Dendritic cell treated with granulocyte-macrophage colony-stimulating factor and Interleukin-4, amounts not matched to agents 40 ng/mL and 50 ng/mL, for 4 days (primary cell): ENCODE measurements around the gene GMNN.

Experiments
- H3K27ac Mint-ChIP-seq: one replicate; pipeline ENCODE4 v1.8.0; 2022; ENCODE audit warnings: mild to moderate bottlenecking, mixed read lengths
- H3K27me3 Mint-ChIP-seq: one replicate; pipeline ENCODE4 v1.8.0; 2022; ENCODE audit warnings: mild to moderate bottlenecking, mixed read lengths
- H3K36me3 Mint-ChIP-seq: one replicate; pipeline ENCODE4 v1.8.0; 2022; ENCODE audit warnings: low read depth, mixed read lengths
- H3K4me1 Mint-ChIP-seq: one replicate; pipeline ENCODE4 v1.8.0; 2022; ENCODE audit warnings: low read depth, mixed read lengths
- H3K4me3 Mint-ChIP-seq: one replicate; pipeline ENCODE4 v1.8.0; 2022; ENCODE audit warnings: mild to moderate bottlenecking, moderate library complexity, mixed read lengths
- H3K9me3 Mint-ChIP-seq: one replicate; pipeline ENCODE4 v1.8.0; 2022; ENCODE audit warnings: mixed read lengths
- intact Hi-C: fragments of 100-400 bp; cut with micrococcal nuclease; formaldehyde crosslinking; loops from one replicate; pipeline ENCODE4 v1.15.0; 2022

Gene GMNN

GRCh38 chr6:24829657-24830056 lies 54.9 kb downstream of the GMNN start:
- Mint-ChIP-seq H3K27ac (no peak overlapping the region), H3K9me3 (no peaks in the 10 kb centered on the region), H3K27me3 (no peaks in the 10 kb centered on the region), H3K36me3 (peaks cover 39% of the 10 kb centered on the region), H3K4me3 (no peak overlapping the region), H3K4me1 (peaks cover 5% of the 10 kb centered on the region)
- intact Hi-C loops: no loop called here

DNA sequence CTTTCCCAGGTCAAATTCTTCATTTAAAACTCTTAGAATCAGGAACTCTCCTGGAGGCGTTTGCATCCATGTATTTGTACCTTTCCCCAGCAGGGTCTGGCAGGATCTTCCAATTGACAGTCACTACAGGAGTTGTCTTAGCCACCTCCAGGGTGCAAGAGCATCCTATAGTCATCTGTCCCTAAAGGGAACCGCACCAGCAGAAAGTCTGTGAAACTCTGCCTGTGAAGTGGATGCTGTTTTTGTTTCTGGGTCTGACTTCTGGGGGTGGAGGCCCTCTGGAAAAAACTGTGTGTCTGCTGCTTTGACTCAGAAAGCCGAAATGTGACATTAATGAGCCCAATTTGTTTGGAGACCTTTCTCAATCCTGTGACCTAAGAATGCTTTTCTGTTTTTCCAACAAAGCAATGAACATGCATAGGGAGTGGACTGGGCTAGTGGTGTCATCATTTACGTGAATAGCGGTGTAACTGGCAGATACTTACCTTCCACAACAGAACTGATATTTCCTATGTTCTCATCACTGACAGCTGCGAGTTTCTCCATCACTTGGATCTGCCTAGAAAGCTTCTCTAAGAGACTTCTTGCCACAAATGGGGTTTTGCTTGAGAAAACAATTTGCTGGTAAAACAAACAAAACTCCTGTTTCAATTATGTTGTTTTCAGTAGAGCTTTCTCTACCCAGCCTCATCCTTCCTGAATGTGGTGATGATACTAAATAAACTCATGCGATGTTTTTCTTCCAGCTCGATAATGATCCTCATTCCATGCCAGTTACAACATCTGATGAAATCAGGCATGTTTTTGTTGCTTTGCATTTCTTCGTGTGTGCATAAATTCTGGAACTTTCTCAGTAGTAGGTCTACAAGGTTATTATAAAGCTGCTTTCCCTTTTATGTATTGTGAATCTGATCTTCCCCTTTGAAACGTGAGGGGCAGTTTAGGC lies 57.3 kb downstream of the GMNN start:
- Mint-ChIP-seq H3K4me1 (peaks cover 16% of the 10 kb centered on the region), H3K27me3 (no peaks in the 10 kb centered on the region), H3K9me3 (no peaks in the 10 kb centered on the region), H3K4me3 (no peak overlapping the region), H3K27ac (no peak overlapping the region), H3K36me3 (peaks cover 32% of the 10 kb centered on the region)
- intact Hi-C loops: no loop called here

GRCh38 chr6:24832794-24833193 lies 58.1 kb downstream of the GMNN start:
- no peak overlapping the region for H3K4me3 Mint-ChIP-seq
- no peaks in the 10 kb centered on the region for H3K27me3 Mint-ChIP-seq
- no peaks in the 10 kb centered on the region for H3K9me3 Mint-ChIP-seq
- intact Hi-C loops: no loop called here
- H3K27ac Mint-ChIP-seq: no peak overlapping the region
- H3K36me3 Mint-ChIP-seq: peaks cover 27% of the 10 kb centered on the region
- H3K4me1 Mint-ChIP-seq: peaks cover 16% of the 10 kb centered on the region

- Mint-ChIP-seq H3K36me3 (peaks cover 34% of the 10 kb centered on the region), H3K4me1 (peaks cover 16% of the 10 kb centered on the region), H3K27ac (no peak overlapping the region), H3K27me3 (no peaks in the 10 kb centered on the region), H3K9me3 (no peaks in the 10 kb centered on the region), H3K4me3 (no peak overlapping the region)
- intact Hi-C loops: no loop called here
Measured at GRCh38 chr6:24833711-24834386, 59.1 kb downstream of the GMNN start.
